ENCODE measurements around the gene TREH.
"Not testable (repeated sequence)": the region's sequence is repeated elsewhere in the genome, so short reads cannot be mapped to it uniquely, and the experiment has no call there.

DNA sequence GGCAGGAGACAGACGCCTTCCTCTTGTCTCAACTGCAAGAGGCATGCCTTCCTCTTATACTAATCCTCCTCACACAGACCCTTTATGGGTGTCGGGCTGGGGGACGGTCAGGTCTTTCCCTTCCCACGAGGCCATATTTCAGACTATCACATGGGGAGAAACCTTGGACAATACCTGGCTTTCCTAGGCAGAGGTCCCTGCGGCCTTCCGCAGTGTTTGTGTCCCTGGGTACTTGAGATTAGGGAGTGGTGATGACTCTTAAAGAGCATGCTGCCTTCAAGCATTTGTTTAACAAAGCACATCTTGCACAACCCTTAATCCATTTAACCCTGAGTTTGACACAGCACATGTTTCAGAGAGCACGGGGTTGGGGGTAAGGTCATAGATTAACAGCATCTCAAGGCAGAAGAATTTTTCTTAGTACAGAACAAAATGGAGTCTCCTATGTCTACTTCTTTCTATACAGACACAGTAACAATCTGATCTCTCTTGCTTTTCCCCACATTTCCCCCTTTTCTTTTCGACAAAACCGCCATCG, 42.1 kb upstream of the TREH start:
- TF ChIP-seq POLR2A (IDR thresholded peaks at IDR 0.05), result not testable (repeated sequence)
- TF ChIP-seq, protein P1, sequence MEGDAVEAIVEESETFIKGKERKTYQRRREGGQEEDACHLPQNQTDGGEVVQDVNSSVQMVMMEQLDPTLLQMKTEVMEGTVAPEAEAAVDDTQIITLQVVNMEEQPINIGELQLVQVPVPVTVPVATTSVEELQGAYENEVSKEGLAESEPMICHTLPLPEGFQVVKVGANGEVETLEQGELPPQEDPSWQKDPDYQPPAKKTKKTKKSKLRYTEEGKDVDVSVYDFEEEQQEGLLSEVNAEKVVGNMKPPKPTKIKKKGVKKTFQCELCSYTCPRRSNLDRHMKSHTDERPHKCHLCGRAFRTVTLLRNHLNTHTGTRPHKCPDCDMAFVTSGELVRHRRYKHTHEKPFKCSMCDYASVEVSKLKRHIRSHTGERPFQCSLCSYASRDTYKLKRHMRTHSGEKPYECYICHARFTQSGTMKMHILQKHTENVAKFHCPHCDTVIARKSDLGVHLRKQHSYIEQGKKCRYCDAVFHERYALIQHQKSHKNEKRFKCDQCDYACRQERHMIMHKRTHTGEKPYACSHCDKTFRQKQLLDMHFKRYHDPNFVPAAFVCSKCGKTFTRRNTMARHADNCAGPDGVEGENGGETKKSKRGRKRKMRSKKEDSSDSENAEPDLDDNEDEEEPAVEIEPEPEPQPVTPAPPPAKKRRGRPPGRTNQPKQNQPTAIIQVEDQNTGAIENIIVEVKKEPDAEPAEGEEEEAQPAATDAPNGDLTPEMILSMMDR (IDR thresholded peaks at IDR 0.05), result not testable (repeated sequence)

Data from uterus (tissue), 2 donors.